Ishikawa (cell line): ENCODE data around the gene PCSK4.
A peak's percentile ranks its signal among the peaks of the same experiment; 100 is the strongest.

Source experiments
- CEBPB ChIP-seq: IDR thresholded peaks from 2 replicates; pipeline ENCODE4 v1.6.1; 2012
- EGR1 ChIP-seq: IDR thresholded peaks from 2 replicates; pipeline ENCODE4 v1.6.1; 2012
- EP300 ChIP-seq: IDR thresholded peaks from 2 replicates; pipeline ENCODE4 v1.6.1; 2012; ENCODE audit warnings: borderline replicate concordance
- MAX ChIP-seq: IDR thresholded peaks from 2 replicates; pipeline ENCODE4 v1.6.1; 2012
- TAF1 ChIP-seq: IDR thresholded peaks from 2 replicates; pipeline ENCODE4 v1.6.1; 2012; ENCODE audit warnings: low read depth, mild to moderate bottlenecking
- USF1 ChIP-seq: IDR thresholded peaks from 2 replicates; pipeline ENCODE4 v1.6.1; 2012
- TF ChIP-seq, protein P1 (sequence below): IDR thresholded peaks from 2 replicates; pipeline ENCODE4 v1.6.1; 2012; ENCODE audit warnings: low read depth, mild to moderate bottlenecking

- TF ChIP-seq, protein P1, sequence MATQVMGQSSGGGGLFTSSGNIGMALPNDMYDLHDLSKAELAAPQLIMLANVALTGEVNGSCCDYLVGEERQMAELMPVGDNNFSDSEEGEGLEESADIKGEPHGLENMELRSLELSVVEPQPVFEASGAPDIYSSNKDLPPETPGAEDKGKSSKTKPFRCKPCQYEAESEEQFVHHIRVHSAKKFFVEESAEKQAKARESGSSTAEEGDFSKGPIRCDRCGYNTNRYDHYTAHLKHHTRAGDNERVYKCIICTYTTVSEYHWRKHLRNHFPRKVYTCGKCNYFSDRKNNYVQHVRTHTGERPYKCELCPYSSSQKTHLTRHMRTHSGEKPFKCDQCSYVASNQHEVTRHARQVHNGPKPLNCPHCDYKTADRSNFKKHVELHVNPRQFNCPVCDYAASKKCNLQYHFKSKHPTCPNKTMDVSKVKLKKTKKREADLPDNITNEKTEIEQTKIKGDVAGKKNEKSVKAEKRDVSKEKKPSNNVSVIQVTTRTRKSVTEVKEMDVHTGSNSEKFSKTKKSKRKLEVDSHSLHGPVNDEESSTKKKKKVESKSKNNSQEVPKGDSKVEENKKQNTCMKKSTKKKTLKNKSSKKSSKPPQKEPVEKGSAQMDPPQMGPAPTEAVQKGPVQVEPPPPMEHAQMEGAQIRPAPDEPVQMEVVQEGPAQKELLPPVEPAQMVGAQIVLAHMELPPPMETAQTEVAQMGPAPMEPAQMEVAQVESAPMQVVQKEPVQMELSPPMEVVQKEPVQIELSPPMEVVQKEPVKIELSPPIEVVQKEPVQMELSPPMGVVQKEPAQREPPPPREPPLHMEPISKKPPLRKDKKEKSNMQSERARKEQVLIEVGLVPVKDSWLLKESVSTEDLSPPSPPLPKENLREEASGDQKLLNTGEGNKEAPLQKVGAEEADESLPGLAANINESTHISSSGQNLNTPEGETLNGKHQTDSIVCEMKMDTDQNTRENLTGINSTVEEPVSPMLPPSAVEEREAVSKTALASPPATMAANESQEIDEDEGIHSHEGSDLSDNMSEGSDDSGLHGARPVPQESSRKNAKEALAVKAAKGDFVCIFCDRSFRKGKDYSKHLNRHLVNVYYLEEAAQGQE = no peak
- peak; percentile 44; the same call in 1 of the 2 replicates for TF ChIP-seq EGR1
- peak; percentile 26; the same call in 1 of the 2 replicates for TF ChIP-seq EP300
- peak; percentile 97 for TF ChIP-seq MAX
- TF ChIP-seq CEBPB = no peak
- peak; percentile 49; the same call in 1 of the 2 replicates for TF ChIP-seq TAF1
- TF ChIP-seq USF1 = peak; percentile 98
Measured at GRCh38 chr19:1478934-1479707, 11.0 kb downstream of the PCSK4 start, which contains the start of gene C19orf25.
